Prostate gland (tissue), 2 donors: ENCODE measurements around the gene CST7. TPM values are rescaled to one million over a fixed set of nuclear protein-coding genes. Genes with fewer than 3 reads are reported as not detected.

Source experiments
- DNase-seq: peaks from one replicate; pipeline ENCODE4 v3.0.0-alpha.2; 2019; ENCODE audit warnings: low spot score
- H3K27ac ChIP-seq, 2 donors: fragments of 200-600 bp; sonication (generic); 2 replicates each; pipeline ENCODE4 v1.5.1; 2017 to 2019
- H3K27me3 ChIP-seq: fragments of 200-600 bp; sonication (generic); replicated peaks from 2 replicates; pipeline ENCODE4 v1.5.1; 2019; ENCODE audit not compliant: insufficient read depth
- H3K36me3 ChIP-seq, 2 donors: fragments of 200-600 bp; sonication (generic); 1 replicate in 1 of 2; 2 replicates in 1 of 2; pipeline versions ENCODE4 v1.5.1 to v1.8.1; 2017 to 2019
- H3K4me1 ChIP-seq: fragments of 200-600 bp; sonication (generic); replicated peaks from 2 replicates; pipeline ENCODE4 v1.5.1; 2019
- H3K4me3 ChIP-seq, 2 donors: fragments of 200-600 bp; sonication (generic); 2 replicates each; pipeline ENCODE4 v1.5.1; 2017 to 2019
- H3K9me3 ChIP-seq: fragments of 200-600 bp; sonication (generic); 2 replicates; pipeline ENCODE4 v1.5.1; 2017
- POLR2A ChIP-seq: fragments of 450-650 bp; IDR thresholded peaks from one replicate; pipeline ENCODE4 v1.6.1; 2016; ENCODE audit warnings: antibody characterized with exemption, mild to moderate bottlenecking
- POLR2AphosphoS5 ChIP-seq: sonication (generic); formaldehyde crosslinking; IDR thresholded peaks from one replicate; pipeline ENCODE4 v1.6.1; 2017; ENCODE audit warnings: antibody characterized with exemption
- WGBS: methylation state at CpG from one replicate; pipeline ENCODE4 v1.1.5; 2018; 5-methylcytosine and 5-hydroxymethylcytosine counted together
- intact Hi-C: fragments of 100-400 bp; cut with DNase I; formaldehyde crosslinking; loops from one replicate; pipeline ENCODE4 v1.14.2; 2022
- total RNA-seq, 2 donors: library from RNA; depleted of rRNA; stranded (reverse); fragments of >200 nt; gene quantifications; one replicate each; pipeline ENCODE4 v1.1.0, GENCODE V29; 2016
- TF ChIP-seq, protein P1 (sequence below), 4 experiments: fragments of 200-600 bp in 2 of 4; fragments of 450-650 bp in 2 of 4; sonication (generic) in 2 of 4; IDR thresholded peaks; 1 replicate in 3 of 4; 2 replicates in 1 of 4; pipeline ENCODE4 v1.5.1; 2016 to 2019; ENCODE audit warnings: antibody characterized with exemption in 4 of 4, mild to moderate bottlenecking in 2 of 4, moderate library complexity in 2 of 4

Gene CST7
- total RNA-seq, 2 donors from 2014 or later, result 1.2 to 3.6 TPM

DNA sequence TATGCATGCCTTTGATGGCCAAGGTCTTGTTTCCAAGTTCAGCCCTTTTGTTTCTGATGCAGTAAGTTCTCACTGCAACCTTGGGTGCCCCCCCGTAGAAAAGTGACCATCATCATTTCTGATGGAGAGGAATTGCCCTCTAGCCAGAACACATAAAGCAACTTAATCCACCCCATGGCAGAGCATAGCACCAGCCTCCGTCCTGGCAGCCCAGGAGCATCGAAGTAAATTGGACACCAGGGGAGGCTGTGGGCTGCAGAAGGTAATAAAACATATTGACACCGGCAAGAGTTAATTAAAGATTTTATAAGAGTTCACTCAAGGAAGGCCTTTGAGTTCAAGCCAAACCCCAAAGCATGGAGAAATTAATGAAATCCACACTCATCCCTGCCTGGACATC is 39.2 kb upstream of the CST7 start:
- TF ChIP-seq POLR2AphosphoS5, result no peak
- Histone ChIP-seq H3K4me1 (no peaks in the 10 kb centered on the region), H3K36me3 (no peaks in the 10 kb centered on the region), H3K27ac (no peak overlapping the region), H3K9me3 (no peaks in the 10 kb centered on the region), H3K27me3 (no peaks in the 10 kb centered on the region), H3K4me3 (no peak overlapping the region)
- intact Hi-C loops, result no loop called here
- no peak for DNase-seq
- WGBS, result 67% methylated on average over 4 of the region's 4 CpGs

DNA sequence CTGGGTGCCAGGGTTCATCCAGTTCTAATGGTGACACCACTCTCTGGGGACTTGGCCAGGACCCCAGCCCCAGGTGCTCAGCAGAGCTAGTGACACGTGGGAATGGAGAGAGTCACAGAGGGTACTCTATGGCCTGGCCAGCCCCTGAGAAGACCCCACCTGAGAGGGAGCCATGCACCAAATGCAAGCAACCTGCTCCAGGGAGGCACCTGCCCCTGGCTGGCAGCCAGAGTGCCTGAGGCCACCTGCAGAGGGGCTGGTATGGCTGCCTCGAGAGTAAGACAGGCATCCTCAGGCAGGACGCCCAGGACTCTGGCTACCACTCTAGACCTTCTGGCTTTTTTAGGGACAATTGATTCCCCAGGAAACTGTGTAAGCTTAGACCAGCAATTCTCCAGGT is 38.6 kb upstream of the CST7 start:
- TF ChIP-seq POLR2AphosphoS5 (no peak), POLR2A (no peak)
- TF ChIP-seq, protein P1, sequence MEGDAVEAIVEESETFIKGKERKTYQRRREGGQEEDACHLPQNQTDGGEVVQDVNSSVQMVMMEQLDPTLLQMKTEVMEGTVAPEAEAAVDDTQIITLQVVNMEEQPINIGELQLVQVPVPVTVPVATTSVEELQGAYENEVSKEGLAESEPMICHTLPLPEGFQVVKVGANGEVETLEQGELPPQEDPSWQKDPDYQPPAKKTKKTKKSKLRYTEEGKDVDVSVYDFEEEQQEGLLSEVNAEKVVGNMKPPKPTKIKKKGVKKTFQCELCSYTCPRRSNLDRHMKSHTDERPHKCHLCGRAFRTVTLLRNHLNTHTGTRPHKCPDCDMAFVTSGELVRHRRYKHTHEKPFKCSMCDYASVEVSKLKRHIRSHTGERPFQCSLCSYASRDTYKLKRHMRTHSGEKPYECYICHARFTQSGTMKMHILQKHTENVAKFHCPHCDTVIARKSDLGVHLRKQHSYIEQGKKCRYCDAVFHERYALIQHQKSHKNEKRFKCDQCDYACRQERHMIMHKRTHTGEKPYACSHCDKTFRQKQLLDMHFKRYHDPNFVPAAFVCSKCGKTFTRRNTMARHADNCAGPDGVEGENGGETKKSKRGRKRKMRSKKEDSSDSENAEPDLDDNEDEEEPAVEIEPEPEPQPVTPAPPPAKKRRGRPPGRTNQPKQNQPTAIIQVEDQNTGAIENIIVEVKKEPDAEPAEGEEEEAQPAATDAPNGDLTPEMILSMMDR (IDR thresholded peaks at IDR 0.05), result no peak
- H3K27me3 ChIP-seq, result no peaks in the 10 kb centered on the region
- H3K36me3 ChIP-seq, result no peaks in the 10 kb centered on the region
- H3K9me3 ChIP-seq, result no peaks in the 10 kb centered on the region
- intact Hi-C loops, result no loop called here
- peak; percentile 3 for DNase-seq
- 48% methylated on average over 3 of the region's 3 CpGs for WGBS
- no peak overlapping the region for H3K4me3 ChIP-seq
- no peaks in the 10 kb centered on the region for H3K4me1 ChIP-seq
- no peak overlapping the region for H3K27ac ChIP-seq

DNA sequence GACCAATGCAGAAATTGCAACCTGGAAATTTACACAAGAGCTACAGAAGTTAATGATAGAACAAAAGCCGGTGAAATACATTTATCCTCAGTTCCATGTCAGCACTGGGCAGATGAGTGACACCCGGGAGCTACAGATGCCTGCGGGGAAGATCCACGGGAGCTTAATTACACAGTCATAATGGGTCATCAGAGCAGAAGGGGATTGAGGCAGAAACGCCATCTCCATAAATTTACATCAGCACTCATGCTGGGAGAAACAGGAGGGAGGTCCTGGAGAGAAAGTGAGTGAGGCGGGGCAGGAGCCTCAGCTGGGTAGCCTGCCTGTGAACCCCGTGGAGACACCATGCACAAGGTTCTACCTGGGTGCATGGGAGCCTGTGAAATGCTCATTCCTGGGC is 37.6 kb upstream of the CST7 start:
- WGBS, result 63% methylated on average over 7 of the region's 7 CpGs
- no peaks in the 10 kb centered on the region for H3K36me3 ChIP-seq
- H3K27ac ChIP-seq, result no peak overlapping the region
- TF ChIP-seq POLR2AphosphoS5 (no peak), POLR2A (no peak)
- TF ChIP-seq, protein P1 (IDR thresholded peaks at IDR 0.05), result no peak
- H3K4me3 ChIP-seq, result no peak overlapping the region
- intact Hi-C loops, result no loop called here
- H3K4me1 ChIP-seq, result no peaks in the 10 kb centered on the region
- H3K9me3 ChIP-seq, result no peaks in the 10 kb centered on the region
- no peaks in the 10 kb centered on the region for H3K27me3 ChIP-seq
- DNase-seq, result peak; percentile 2

DNA sequence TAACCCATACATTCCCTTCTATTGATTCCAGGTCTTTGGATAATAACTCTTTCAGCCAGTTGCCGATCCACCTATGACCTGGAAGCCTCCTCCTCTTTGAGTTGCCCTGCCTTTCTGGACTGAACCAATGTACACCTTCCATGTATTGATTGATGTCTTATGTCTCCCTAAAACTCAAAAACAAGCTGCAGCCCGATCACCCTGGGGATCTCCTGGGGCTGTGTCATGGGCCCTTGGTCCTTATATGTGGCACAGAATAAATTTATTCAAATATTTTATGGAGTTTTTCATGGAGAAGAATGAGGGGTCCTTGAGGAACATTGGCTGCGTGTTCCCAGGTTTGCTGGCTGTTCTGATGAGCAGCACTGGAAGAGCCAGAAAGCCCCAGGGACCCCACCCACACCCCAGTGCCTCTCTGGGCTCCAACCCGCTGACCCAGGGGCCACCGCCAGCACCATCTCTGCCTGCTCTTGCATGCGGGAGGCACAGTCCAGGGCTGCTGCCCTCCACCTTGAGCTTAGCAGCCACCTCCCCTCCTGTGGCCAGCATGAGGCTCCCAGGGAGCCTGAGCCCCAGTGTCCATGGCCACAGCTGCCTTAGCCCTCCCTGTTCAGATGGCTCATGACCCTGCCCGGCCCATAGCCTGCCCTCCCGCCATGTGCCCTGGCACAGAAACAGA is 36.5 kb upstream of the CST7 start:
- Histone ChIP-seq H3K36me3 (no peaks in the 10 kb centered on the region), H3K27ac (no peak overlapping the region), H3K9me3 (no peaks in the 10 kb centered on the region), H3K4me3 (no peak overlapping the region), H3K4me1 (no peaks in the 10 kb centered on the region), H3K27me3 (no peaks in the 10 kb centered on the region)
- no peak for TF ChIP-seq POLR2A
- TF ChIP-seq, protein P1 (IDR thresholded peaks at IDR 0.05), result no peak
- TF ChIP-seq POLR2AphosphoS5, result no peak
- no peak for DNase-seq
- intact Hi-C loops, result no loop called here
- 95% methylated on average over 8 of the region's 8 CpGs for WGBS

DNA sequence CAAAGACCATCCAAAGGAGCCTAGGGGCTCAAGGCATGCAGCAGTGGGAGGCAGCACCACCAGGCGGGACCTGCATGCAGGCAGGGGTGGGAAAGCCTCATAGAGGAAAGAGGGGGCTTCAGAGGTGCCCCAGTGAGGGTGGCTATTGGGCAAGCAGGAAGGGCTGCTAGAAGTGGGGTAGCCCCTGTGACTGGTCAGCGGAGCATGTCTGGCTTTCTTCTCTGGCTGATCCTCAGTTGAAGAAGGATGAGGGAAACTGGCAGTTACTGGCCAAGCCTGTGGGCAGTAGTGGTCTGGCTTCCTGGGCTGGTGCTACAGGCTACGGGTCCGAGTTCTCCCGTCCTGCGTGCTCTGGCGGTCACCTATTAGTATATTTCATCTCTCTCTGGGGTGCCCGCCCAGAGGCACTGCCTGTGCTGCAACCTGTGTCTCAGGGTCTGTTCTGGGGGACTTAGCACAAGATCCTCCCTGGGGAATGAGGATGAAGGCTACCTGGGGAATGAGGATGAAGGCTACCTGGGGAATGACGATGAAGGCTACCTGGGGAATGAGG is 35.9 kb upstream of the CST7 start:
- Histone ChIP-seq H3K27ac (no peak overlapping the region), H3K36me3 (no peaks in the 10 kb centered on the region), H3K4me1 (no peaks in the 10 kb centered on the region), H3K9me3 (no peaks in the 10 kb centered on the region), H3K4me3 (no peak overlapping the region), H3K27me3 (no peaks in the 10 kb centered on the region)
- TF ChIP-seq, protein P1 (IDR thresholded peaks at IDR 0.05), result no peak
- TF ChIP-seq POLR2A (no peak), POLR2AphosphoS5 (no peak)
- 94% methylated on average over 9 of the region's 9 CpGs for WGBS
- peak; percentile 1 for DNase-seq
- intact Hi-C loops, result no loop called here
